HEK293 (cell line): ENCODE data around the gene CYBA.

Experiments
- CTCF ChIA-PET: fragments of 350-600 bp; formaldehyde crosslinking; extraction: SDS; loops from one replicate; lab custom pipeline; 2021; ENCODE audit warnings: antibody characterized with exemption; lab: Yijun Ruan, JAX
- POLR2A ChIA-PET: fragments of 300-600 bp; formaldehyde crosslinking; extraction: SDS; loops from one replicate; lab custom pipeline; 2020; ENCODE audit warnings: antibody characterized with exemption, inconsistent platforms; lab: Yijun Ruan, JAX
- H3K27ac ChIP-seq: fragments of 200-500 bp; sonication (Bioruptor generic); 2 replicates; pipeline ENCODE4 v1.5.1; 2014; ENCODE audit warnings: low read depth, low read length, control low read depth, inconsistent platforms; ENCODE audit errors: extremely low read depth
- H3K36me3 ChIP-seq, 2 experiments: fragments of 200-500 bp in 1 of 2; sonication (Bioruptor generic) in 1 of 2; 1 replicate in 1 of 2; 2 replicates in 1 of 2; pipeline ENCODE4 v1.5.1; 2014 to 2017; ENCODE audit warnings: inconsistent platforms in 2 of 2, low read length in 2 of 2; ENCODE audit not compliant: control insufficient read depth in 2 of 2, insufficient read depth in 1 of 2
- H3K4me1 ChIP-seq: fragments of 200-500 bp; sonication (Bioruptor generic); 2 replicates; pipeline ENCODE4 v1.5.1; 2014; ENCODE audit warnings: mild to moderate bottlenecking, low read length, inconsistent platforms; ENCODE audit not compliant: control insufficient read depth, insufficient read depth
- H3K4me3 ChIP-seq: 2 replicates; pipeline ENCODE4 v1.5.1; 2011; ENCODE audit warnings: low read depth, mild to moderate bottlenecking, control low read depth, low read length, moderate library complexity
- H3K9me3 ChIP-seq: fragments of 200-500 bp; sonication (Bioruptor generic); 2 replicates; pipeline ENCODE4 v1.5.1; 2014; ENCODE audit warnings: low read depth, low read length, inconsistent platforms; ENCODE audit not compliant: control insufficient read depth, insufficient read depth
- ATF2 ChIP-seq: fragments of 450-650 bp; formaldehyde crosslinking; IDR thresholded peaks from 2 replicates; pipeline ENCODE4 v1.5.1; 2016; ENCODE audit warnings: missing biosample characterization, missing genetic modification characterization, low read depth
- GLI2 ChIP-seq: fragments of 450-650 bp; formaldehyde crosslinking; IDR thresholded peaks from 2 replicates; pipeline ENCODE4; 2017; ENCODE audit warnings: missing biosample characterization, missing genetic modification characterization, low read depth, borderline replicate concordance
- GLIS1 ChIP-seq: fragments of 450-650 bp; formaldehyde crosslinking; IDR thresholded peaks from 2 replicates; pipeline ENCODE4 v1.5.1; 2016; ENCODE audit warnings: missing biosample characterization, missing genetic modification characterization
- KLF1 ChIP-seq: fragments of 450-650 bp; formaldehyde crosslinking; IDR thresholded peaks from 2 replicates; pipeline ENCODE4 v1.5.1; 2016; ENCODE audit warnings: missing biosample characterization, missing genetic modification characterization
- MEIS1 ChIP-seq: sonication (generic); formaldehyde crosslinking; IDR thresholded peaks from 2 replicates; pipeline ENCODE4 v1.8.1; 2022; ENCODE audit warnings: missing genetic modification reagents, mild to moderate bottlenecking, borderline replicate concordance
- PRDM6 ChIP-seq: fragments of 450-650 bp; formaldehyde crosslinking; IDR thresholded peaks from 2 replicates; pipeline ENCODE4 v1.5.1; 2017; ENCODE audit warnings: missing biosample characterization, missing genetic modification characterization
- SALL2 ChIP-seq: fragments of 450-650 bp; formaldehyde crosslinking; IDR thresholded peaks from 2 replicates; pipeline ENCODE4 v1.5.0; 2017; ENCODE audit warnings: missing biosample characterization, mild to moderate bottlenecking, missing genetic modification characterization, borderline replicate concordance
- ZBTB1 ChIP-seq: fragments of 450-650 bp; formaldehyde crosslinking; IDR thresholded peaks from 2 replicates; pipeline ENCODE4 v1.5.1; 2016; ENCODE audit warnings: missing biosample characterization, missing genetic modification characterization
- ZBTB17 ChIP-seq: fragments of 450-650 bp; formaldehyde crosslinking; IDR thresholded peaks from 2 replicates; pipeline ENCODE4 v1.5.1; 2016; ENCODE audit warnings: missing biosample characterization, missing genetic modification characterization
- ZNF121 ChIP-seq: fragments of 450-650 bp; formaldehyde crosslinking; IDR thresholded peaks from 2 replicates; pipeline ENCODE4 v1.5.1; 2016; ENCODE audit warnings: missing biosample characterization, missing genetic modification characterization
- ZNF2 ChIP-seq: fragments of 450-650 bp; formaldehyde crosslinking; IDR thresholded peaks from 2 replicates; pipeline ENCODE4 v1.5.1; 2016; ENCODE audit warnings: missing biosample characterization, missing genetic modification characterization
- ZNF202 ChIP-seq: fragments of 450-650 bp; formaldehyde crosslinking; IDR thresholded peaks from 2 replicates; pipeline ENCODE4 v1.5.1; 2016; ENCODE audit warnings: missing biosample characterization, missing genetic modification characterization, borderline replicate concordance
- ZNF214 ChIP-seq: fragments of 450-650 bp; formaldehyde crosslinking; IDR thresholded peaks from 2 replicates; pipeline ENCODE4 v1.5.1; 2017; ENCODE audit warnings: missing biosample characterization, mild to moderate bottlenecking, missing genetic modification characterization, borderline replicate concordance
- ZNF221 ChIP-seq: fragments of 450-650 bp; formaldehyde crosslinking; IDR thresholded peaks from 2 replicates; pipeline ENCODE4 v1.5.1; 2017; ENCODE audit warnings: missing biosample characterization, missing genetic modification characterization, borderline replicate concordance
- ZNF324 ChIP-seq: fragments of 450-650 bp; formaldehyde crosslinking; IDR thresholded peaks from 2 replicates; pipeline ENCODE4 v1.5.1; 2016; ENCODE audit warnings: missing biosample characterization, missing genetic modification characterization
- ZNF433 ChIP-seq: fragments of 450-650 bp; formaldehyde crosslinking; IDR thresholded peaks from 2 replicates; pipeline ENCODE4 v1.5.1; 2016; ENCODE audit warnings: missing biosample characterization, missing genetic modification characterization, low read depth
- ZNF560 ChIP-seq: fragments of 450-650 bp; formaldehyde crosslinking; IDR thresholded peaks from 2 replicates; pipeline ENCODE4 v1.5.1; 2017; ENCODE audit warnings: missing biosample characterization, missing genetic modification characterization, borderline replicate concordance
- ZNF561 ChIP-seq: fragments of 450-650 bp; IDR thresholded peaks from 2 replicates; pipeline ENCODE4 v1.5.1; 2018; ENCODE audit warnings: missing biosample characterization, missing genetic modification characterization, borderline replicate concordance

The CYBA gene

GRCh38 chr16:88667461-88667860, 16.6 kb upstream of the CYBA start:
- TF ChIP-seq ZNF560 (tag by site-specific recombination) (no peak), ZBTB1 (tag by site-specific recombination) (no peak)
- ChIA-PET CTCF (no interaction called here), POLR2A (no interaction called here)
- Histone ChIP-seq H3K36me3 (peaks cover 0 to 2% of the 10 kb centered on the region in 2 experiments; a peak in 2 of 3 replicates), H3K4me1 (no peaks in the 10 kb centered on the region), H3K9me3 (no peaks in the 10 kb centered on the region), H3K4me3 (no peak overlapping the region), H3K27ac (no peak overlapping the region)

GRCh38 chr16:88665570-88665969, 14.7 kb upstream of the CYBA start:
- TF ChIP-seq SALL2 (tag by site-specific recombination) (no peak), ZNF433 (tag by site-specific recombination) (no peak), ZNF121 (peak; percentile 41; the same call in 1 of the 2 replicates), ZBTB17 (tag by site-specific recombination) (no peak), ATF2 (no peak), ZNF324 (tag by site-specific recombination) (no peak), GLI2 (no peak), ZNF2 (tag by site-specific recombination) (no peak), ZNF561 (tag by site-specific recombination) (no peak), ZNF214 (tag by site-specific recombination) (no peak), ZNF202 (tag by site-specific recombination) (no peak), GLIS1 (tag by site-specific recombination) (0 out of 2 replicates have a peak, but pooled peaks have one; percentile 16), KLF1 (tag by site-specific recombination) (no peak), PRDM6 (no peak), MEIS1 (no peak)
- H3K9me3 ChIP-seq: no peaks in the 10 kb centered on the region
- H3K4me1 ChIP-seq: no peaks in the 10 kb centered on the region
- no peak overlapping the region for H3K27ac ChIP-seq
- H3K4me3 ChIP-seq: no peak overlapping the region
- CTCF ChIA-PET: interaction anchor here (0.7 to 4.1 kb wide), 5 partner anchors 11 to 77 kb away, joined by 3 to 12 read pairs (median 4); no protein-coding TSS in a partner anchor
- peaks cover 0 to 2% of the 10 kb centered on the region in 2 experiments; a peak in 2 of 3 replicates for H3K36me3 ChIP-seq
- POLR2A ChIA-PET: interaction anchor here (0.6 kb wide), 1 partner anchor 14 kb away, joined by 5 read pairs; no protein-coding TSS in a partner anchor

GRCh38 chr16:88665148-88665547, 14.3 kb upstream of the CYBA start:
- Histone ChIP-seq H3K36me3 (peaks cover 0 to 2% of the 10 kb centered on the region in 2 experiments; a peak in 2 of 3 replicates), H3K9me3 (no peaks in the 10 kb centered on the region), H3K27ac (no peak overlapping the region), H3K4me3 (no peak overlapping the region), H3K4me1 (no peaks in the 10 kb centered on the region)
- peak; percentile 54; the same call in 1 of the 2 replicates for TF ChIP-seq ZBTB17 (tag by site-specific recombination)
- TF ChIP-seq ZNF221 (tag by site-specific recombination): no peak
- ChIA-PET POLR2A (no interaction called here), CTCF (interaction anchor here (0.7 to 4.1 kb wide), 6 partner anchors 11 to 184 kb away, joined by 3 to 12 read pairs (median 4); no protein-coding TSS in a partner anchor)
